Liver (tissue), 9 donors: ENCODE data around the gene CSTA. TPM values are rescaled to one million over a fixed set of nuclear protein-coding genes. Genes with fewer than 3 reads are reported as not detected.
"Not testable (repeated sequence)": the region's sequence is repeated elsewhere in the genome, so short reads cannot be mapped to it uniquely, and the experiment has no call there.

ENCODE experiments used
- DNase-seq: peaks from one replicate; pipeline ENCODE4 v3.0.0-alpha.2; 2017; ENCODE audit warnings: low spot score
- H3K27ac ChIP-seq, 2 donors: one replicate each; pipeline ENCODE4 v1.7.0; 2013; ENCODE audit warnings: inconsistent platforms in 2 of 2, low read length in 2 of 2, control low read depth in 1 of 2, low read depth in 1 of 2, mild to moderate bottlenecking in 1 of 2
- H3K27me3 ChIP-seq, 4 donors: one replicate each; pipeline versions ENCODE4 v1.6.1 to v1.7.0; 2013; ENCODE audit warnings: low read length in 3 of 4, inconsistent platforms in 1 of 4, mild to moderate bottlenecking in 1 of 4, moderate library complexity in 1 of 4; ENCODE audit not compliant: control insufficient read depth in 4 of 4, insufficient read depth in 4 of 4
- H3K36me3 ChIP-seq, 4 donors: one replicate each; pipeline versions ENCODE4 v1.6.1 to v1.7.0; 2013; ENCODE audit warnings: low read length in 3 of 4, mild to moderate bottlenecking in 3 of 4, low read depth in 1 of 4, moderate library complexity in 1 of 4; ENCODE audit not compliant: control insufficient read depth in 4 of 4, insufficient read depth in 3 of 4
- H3K4me1 ChIP-seq, 4 donors: one replicate each; pipeline versions ENCODE4 v1.6.1 to v1.7.0; 2013; ENCODE audit warnings: low read length in 3 of 4, mild to moderate bottlenecking in 3 of 4, moderate library complexity in 1 of 4; ENCODE audit not compliant: control insufficient read depth in 4 of 4, insufficient read depth in 4 of 4
- H3K4me3 ChIP-seq, 3 donors: one replicate each; pipeline versions ENCODE4 v1.6.1 to v1.7.0; 2013; ENCODE audit warnings: low read length in 3 of 3, control low read depth in 1 of 3, low read depth in 1 of 3, mild to moderate bottlenecking in 1 of 3
- H3K9ac ChIP-seq, 2 donors: one replicate each; pipeline ENCODE4 v1.7.0; 2013; ENCODE audit warnings: low read length in 2 of 2, mild to moderate bottlenecking in 2 of 2, moderate library complexity in 2 of 2, control low read depth in 1 of 2, low read depth in 1 of 2
- H3K9me3 ChIP-seq, 4 donors: one replicate each; pipeline versions ENCODE4 v1.6.1 to v1.7.0; 2013; ENCODE audit warnings: low read length in 3 of 4; ENCODE audit not compliant: control insufficient read depth in 4 of 4
- EGR1 ChIP-seq, 2 donors: IDR thresholded peaks; 2 replicates each; pipeline ENCODE4 v1.6.1; 2016 to 2018; ENCODE audit warnings: antibody characterized with exemption in 2 of 2, low read depth in 2 of 2
- FOXA1 ChIP-seq: IDR thresholded peaks from 2 replicates; pipeline ENCODE4 v1.6.1; 2016; ENCODE audit warnings: antibody characterized with exemption
- FOXA2 ChIP-seq: IDR thresholded peaks from 2 replicates; pipeline ENCODE4 v1.6.1; 2016; ENCODE audit warnings: antibody characterized with exemption
- GABPA ChIP-seq, 2 donors: IDR thresholded peaks in 1 of 2; conservative IDR thresholded peaks in 1 of 2; 2 replicates each; pipeline ENCODE4 v1.6.1; 2016; ENCODE audit warnings: antibody characterized with exemption in 2 of 2, mild to moderate bottlenecking in 1 of 2, moderate library complexity in 1 of 2
- HNF4A ChIP-seq, 2 donors: conservative IDR thresholded peaks; 2 replicates each; pipeline ENCODE4 v1.6.1; 2016; ENCODE audit warnings: antibody characterized with exemption in 2 of 2, mild to moderate bottlenecking in 2 of 2
- HNF4G ChIP-seq: IDR thresholded peaks from 2 replicates; pipeline ENCODE4 v1.6.1; 2016; ENCODE audit warnings: antibody characterized with exemption
- JUND ChIP-seq, 2 donors: IDR thresholded peaks; 2 replicates each; pipeline ENCODE4 v1.6.1; 2016; ENCODE audit warnings: antibody characterized with exemption in 2 of 2
- NR2F2 ChIP-seq: IDR thresholded peaks from 2 replicates; pipeline ENCODE4 v1.6.1; 2016; ENCODE audit warnings: antibody characterized with exemption
- RAD21 ChIP-seq, 2 donors: IDR thresholded peaks; 2 replicates each; pipeline ENCODE4 v1.6.1; 2016; ENCODE audit warnings: antibody characterized with exemption in 2 of 2, mild to moderate bottlenecking in 2 of 2
- REST ChIP-seq: IDR thresholded peaks from 2 replicates; pipeline ENCODE4 v1.6.1; 2016; ENCODE audit warnings: antibody characterized with exemption, mild to moderate bottlenecking
- RXRA ChIP-seq, 2 donors: IDR thresholded peaks; 2 replicates each; pipeline ENCODE4 v1.6.1; 2017 to 2018; ENCODE audit warnings: antibody characterized with exemption in 2 of 2, mild to moderate bottlenecking in 1 of 2
- SP1 ChIP-seq: IDR thresholded peaks from 2 replicates; pipeline ENCODE4 v1.6.1; 2018; ENCODE audit warnings: antibody characterized with exemption, mild to moderate bottlenecking
- YY1 ChIP-seq: IDR thresholded peaks from 2 replicates; pipeline ENCODE4 v1.6.1; 2016; ENCODE audit warnings: antibody characterized with exemption, mild to moderate bottlenecking
- ZBTB33 ChIP-seq: IDR thresholded peaks from 2 replicates; pipeline ENCODE4 v1.6.1; 2016; ENCODE audit warnings: antibody characterized with exemption
- WGBS: extraction: QIAGEN DNeasy Blood & Tissue Kit; methylation state at CpG from one replicate; pipeline ENCODE4 v1.1.7; 2013; 5-methylcytosine and 5-hydroxymethylcytosine counted together
- polyA plus RNA-seq, 2 donors: library from polyadenylated mRNA; stranded (reverse) in 1 of 2; unstranded in 1 of 2; fragments of 200-250 nt in 1 of 2; fragments of >200 nt in 1 of 2; fragmentation: Nextera tagmentation in 1 of 2; extraction: Ambion mirVana in 1 of 2; gene quantifications; one replicate each; pipeline versions ENCODE4 v1.2.1 to v1.2.3, GENCODE V29; 2013 to 2015
- total RNA-seq, 2 donors: library from RNA; depleted of rRNA; stranded (reverse); fragments of >200 nt; gene quantifications; one replicate each; pipeline ENCODE4 v1.2.3, GENCODE V29; 2014
- TF ChIP-seq, protein P1 (sequence below): IDR thresholded peaks from 2 replicates; pipeline ENCODE4 v1.6.1; 2016; ENCODE audit warnings: antibody characterized with exemption
- TF ChIP-seq, protein P2 (sequence below): IDR thresholded peaks from 2 replicates; pipeline ENCODE4 v1.6.1; 2016; ENCODE audit warnings: antibody characterized with exemption
- donor health status: healthy.
- donor health status: healthy.
- donor health status: healthy.
- donor health status: healthy.
- donor health status: healthy.

CSTA gene
- total and polyA plus RNA-seq, 4 donors, result 1.5 to 6.6 (median 4.0) TPM

GRCh38 chr3:122365073-122365472 is 40.0 kb downstream of the CSTA start (continued):
- TF ChIP-seq HNF4G (no peak), GABPA (IDR thresholded peaks at IDR 0.05 in 1 of 2, conservative IDR thresholded peaks at IDR 0.05 in 1 of 2) (no peak)
- TF ChIP-seq, protein P1, sequence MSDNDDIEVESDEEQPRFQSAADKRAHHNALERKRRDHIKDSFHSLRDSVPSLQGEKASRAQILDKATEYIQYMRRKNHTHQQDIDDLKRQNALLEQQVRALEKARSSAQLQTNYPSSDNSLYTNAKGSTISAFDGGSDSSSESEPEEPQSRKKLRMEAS, result no peak

DNA sequence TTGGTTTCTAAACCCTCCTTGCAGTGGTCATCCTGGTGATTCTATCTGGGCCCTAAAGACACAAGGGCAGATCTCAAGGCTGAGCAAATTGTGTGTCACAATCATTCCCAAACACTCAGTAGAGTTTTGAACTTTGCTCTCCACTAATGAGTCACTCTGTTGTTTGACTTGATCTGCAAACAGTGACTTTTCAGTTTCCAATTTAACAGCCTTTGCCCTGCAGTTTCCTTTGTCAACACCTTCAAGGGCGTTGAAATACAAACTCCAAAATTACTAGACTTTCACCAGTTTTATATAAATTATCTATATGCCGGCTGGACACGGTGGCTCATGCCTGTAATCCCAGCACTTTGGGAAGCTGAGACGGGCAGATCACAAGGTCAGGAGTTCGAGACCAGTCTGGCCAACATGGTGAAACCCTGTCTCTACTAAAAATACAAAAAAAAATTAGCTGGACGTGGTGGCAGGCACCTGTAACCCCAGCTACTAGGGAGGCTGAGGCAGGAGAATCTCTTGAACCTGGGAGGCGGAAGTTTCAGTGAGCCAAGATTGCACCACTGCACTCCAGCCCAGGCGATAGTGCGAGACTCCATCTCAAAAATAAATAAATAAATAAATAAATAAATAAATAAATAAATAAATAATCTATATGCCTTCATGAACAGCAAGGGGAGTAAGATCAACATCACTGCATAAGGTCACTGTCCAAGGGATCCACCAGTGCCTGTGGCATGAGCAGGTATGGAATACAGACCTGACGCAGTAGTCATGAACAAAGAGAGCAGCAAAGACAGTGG is 40.7 kb downstream of the CSTA start:
- Histone ChIP-seq H3K36me3 (peaks cover 2 to 16% (median 5%) of the 10 kb centered on the region in 4 donors), H3K27ac (peak overlapping the region; percentile 38 to 59), H3K4me1 (peaks cover 5 to 31% (median 11%) of the 10 kb centered on the region in 4 donors)
- not testable (repeated sequence) for DNase-seq, H3K9me3 ChIP-seq, H3K27me3 ChIP-seq, H3K4me3 ChIP-seq, H3K9ac ChIP-seq
- TF ChIP-seq HNF4A (conservative IDR thresholded peaks at IDR 0.05), result peak; percentile 98 to 99
- peak in 1 of 2 donors; percentile 8 for TF ChIP-seq EGR1 (IDR thresholded peaks at IDR 0.05; ENCODE audit: low read depth in 2 of 2)
- peak; percentile 74 for TF ChIP-seq ZBTB33
- TF ChIP-seq, protein P2, sequence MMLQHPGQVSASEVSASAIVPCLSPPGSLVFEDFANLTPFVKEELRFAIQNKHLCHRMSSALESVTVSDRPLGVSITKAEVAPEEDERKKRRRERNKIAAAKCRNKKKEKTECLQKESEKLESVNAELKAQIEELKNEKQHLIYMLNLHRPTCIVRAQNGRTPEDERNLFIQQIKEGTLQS, result peak; percentile 99
- TF ChIP-seq, protein P1, result peak; percentile 76
- peak; percentile 43 for TF ChIP-seq NR2F2
- peak; percentile 21 to 42 for TF ChIP-seq RAD21 (IDR thresholded peaks at IDR 0.05)
- TF ChIP-seq FOXA1, result peak; percentile 96
- peak; percentile 92 for TF ChIP-seq FOXA2
- peak; percentile 95 for TF ChIP-seq HNF4G
- TF ChIP-seq REST, result peak; percentile 33
- TF ChIP-seq SP1, result peak; percentile 98
- TF ChIP-seq JUND (IDR thresholded peaks at IDR 0.05), result peak; percentile 100
- TF ChIP-seq RXRA (IDR thresholded peaks at IDR 0.05), result peak; percentile 85 to 89
- peak; percentile 70 for TF ChIP-seq YY1
- 49% methylated on average over 10 of the region's 10 CpGs for WGBS
